Measurements from ENCODE around the gene ANKRD13B. TPM values are rescaled to one million over a fixed set of nuclear protein-coding genes. Genes with fewer than 3 reads are reported as not detected.

Gene ANKRD13B
- total and polyA plus RNA-seq, 2 of the 13 experiments (the other 11 are each of a cell fraction or from before 2014, with no cell fraction given): 1.7 to 1.8 TPM

GRCh38 chr17:29589524-29590410 lies 3.2 kb upstream of the ANKRD13B start, which contains the start of gene GIT1 (continued):
- TF ChIP-seq ARID5B (CRISPR knock-in tag; IDR thresholded peaks at IDR 0.05): no peak
- TF ChIP-seq ZNF124 (CRISPR knock-in tag; IDR thresholded peaks at IDR 0.05): no peak
- no peak for TF ChIP-seq CREB3 (CRISPR knock-in tag; IDR thresholded peaks at IDR 0.05)
- TF ChIP-seq XBP1 (CRISPR knock-in tag; IDR thresholded peaks at IDR 0.05): no peak
- no peak for TF ChIP-seq ZNF576 (CRISPR knock-in tag; IDR thresholded peaks at IDR 0.05)
- TF ChIP-seq KDM2A (CRISPR knock-in tag; IDR thresholded peaks at IDR 0.05; ENCODE audit: borderline replicate concordance, low read depth): peak; percentile 26; the same call in 1 of the 2 replicates
- TF ChIP-seq SP4 (CRISPR knock-in tag; IDR thresholded peaks at IDR 0.05): peak; percentile 81
- TF ChIP-seq MATR3 (CRISPR knock-in tag; IDR thresholded peaks at IDR 0.05): no peak
- TF ChIP-seq DNMT3B (CRISPR knock-in tag; conservative IDR thresholded peaks at IDR 0.05): no peak
- no peak; the same call in 1 of the 2 replicates for TF ChIP-seq PAX8 (CRISPR knock-in tag; IDR thresholded peaks at IDR 0.05; ENCODE audit: borderline replicate concordance)
- TF ChIP-seq SATB2 (CRISPR knock-in tag; IDR thresholded peaks at IDR 0.05): no peak
- no peak for TF ChIP-seq NFRKB (IDR thresholded peaks at IDR 0.05)
- TF ChIP-seq HNF4G (IDR thresholded peaks at IDR 0.05; ENCODE audit: borderline replicate concordance, low read depth, low read length): no peak
- no peak for TF ChIP-seq HNF4G (CRISPR knock-in tag; IDR thresholded peaks at IDR 0.05; ENCODE audit: borderline replicate concordance, low read depth)
- no peak for TF ChIP-seq MBNL3 (CRISPR knock-in tag; conservative IDR thresholded peaks at IDR 0.05)
- no peak for TF ChIP-seq PITX1 (CRISPR knock-in tag; IDR thresholded peaks at IDR 0.05)
- TF ChIP-seq PATZ1 (CRISPR knock-in tag; IDR thresholded peaks at IDR 0.05): peak; percentile 62
- TF ChIP-seq GATAD2A (CRISPR knock-in tag; IDR thresholded peaks at IDR 0.05): no peak
- TF ChIP-seq PRDM4 (CRISPR knock-in tag; IDR thresholded peaks at IDR 0.05; ENCODE audit: borderline replicate concordance): no peak
- TF ChIP-seq CBX2 (IDR thresholded peaks at IDR 0.05; ENCODE audit: low read depth, low read length): no peak
- TF ChIP-seq CBX2 (CRISPR knock-in tag; IDR thresholded peaks at IDR 0.05; ENCODE audit: low read depth): no peak

Data from HepG2 (cell line).